Body of pancreas (tissue), 4 donors: ENCODE measurements around the gene OR7C2. TPM values are rescaled to one million over a fixed set of nuclear protein-coding genes. Genes with fewer than 3 reads are reported as not detected.

Source experiments
- ATAC-seq: fragments of 150-250 bp; one replicate; pipeline ENCODE4 v1.9.1; 2016
- DNase-seq, 4 donors: peaks; one replicate each; pipeline ENCODE4 v3.0.0-alpha.2; 2019
- H3K27ac ChIP-seq, 4 donors: fragments of 200-600 bp; sonication (generic); 1 replicate in 3 of 4; 2 replicates in 1 of 4; pipeline versions ENCODE4 v1.5.1 to v1.6.1; 2016 to 2019; ENCODE audit warnings: mild to moderate bottlenecking in 1 of 4, mixed read lengths in 1 of 4, moderate library complexity in 1 of 4
- H3K27me3 ChIP-seq, 2 donors: fragments of 200-600 bp; sonication (generic); one replicate each; pipeline ENCODE4 v1.6.0; 2016; ENCODE audit warnings: mild to moderate bottlenecking in 1 of 2
- H3K36me3 ChIP-seq, 2 donors: fragments of 200-600 bp; sonication (generic); replicated peaks in 1 of 2; 2 replicates each; pipeline ENCODE4 v1.5.1; 2016; ENCODE audit warnings: low read depth in 2 of 2; ENCODE audit not compliant: insufficient read depth in 1 of 2
- H3K4me1 ChIP-seq: fragments of 200-600 bp; sonication (generic); one replicate; pipeline ENCODE4 v1.6.0; 2016
- H3K4me3 ChIP-seq, 2 donors: fragments of 200-600 bp; sonication (generic); 1 replicate in 1 of 2; 2 replicates in 1 of 2; pipeline ENCODE4 v1.5.1; 2016 to 2019
- H3K9me3 ChIP-seq, 3 donors: fragments of 200-600 bp; sonication (generic); 1 replicate in 2 of 3; 2 replicates in 1 of 3; pipeline ENCODE4 v1.5.1; 2016
- CTCF ChIP-seq, 7 experiments: fragments of 450-650 bp in 4 of 7; fragments of 200-600 bp in 3 of 7; sonication (generic) in 3 of 7; IDR thresholded peaks; one replicate each; pipeline ENCODE4 v1.5.1; 2016 to 2019; ENCODE audit warnings: antibody characterized with exemption in 7 of 7
- POLR2A ChIP-seq, 3 donors: fragments of 450-650 bp; IDR thresholded peaks; one replicate each; pipeline ENCODE4 v1.6.1; 2016; ENCODE audit warnings: antibody characterized with exemption in 3 of 3, mild to moderate bottlenecking in 2 of 3
- WGBS, 2 donors: methylation state at CpG; one replicate each; pipeline ENCODE4 v1.1.5; 2017; 5-methylcytosine and 5-hydroxymethylcytosine counted together
- intact Hi-C: fragments of 100-400 bp; cut with DNase I; formaldehyde crosslinking; loops from one replicate; pipeline ENCODE4 v1.15.1; 2023
- total RNA-seq, 2 donors: library from RNA; depleted of rRNA; stranded (reverse); fragments of >200 nt; gene quantifications; one replicate each; pipeline ENCODE4 v1.1.0, GENCODE V29; 2016

Gene OR7C2
- total RNA-seq, 2 donors from 2014 or later: not detected

- Histone ChIP-seq H3K9me3 (no peaks in the 10 kb centered on the region), H3K36me3 (no peaks in the 10 kb centered on the region), H3K4me1 (no peaks in the 10 kb centered on the region), H3K27me3 (no peaks in the 10 kb centered on the region), H3K27ac (no peak overlapping the region), H3K4me3 (no peak overlapping the region)
- WGBS, 2 donors: 57 to 59% methylated on average over 8 of the region's 8 CpGs
- intact Hi-C loops: no loop called here
- TF ChIP-seq CTCF (IDR thresholded peaks at IDR 0.05) (no peak), POLR2A (IDR thresholded peaks at IDR 0.05) (no peak)
- ATAC-seq (no peak), DNase-seq (no peak)
Measured at GRCh38 chr19:14949876-14950275, 8.6 kb downstream of the OR7C2 start.

GRCh38 chr19:14950421-14950820, 9.1 kb downstream of the OR7C2 start:
- no peak overlapping the region for H3K4me3 ChIP-seq
- H3K27ac ChIP-seq: no peak overlapping the region
- H3K9me3 ChIP-seq: no peaks in the 10 kb centered on the region
- ATAC-seq: no peak
- intact Hi-C loops: no loop called here
- no peaks in the 10 kb centered on the region for H3K36me3 ChIP-seq
- no peak for TF ChIP-seq CTCF (IDR thresholded peaks at IDR 0.05)
- no peak for TF ChIP-seq POLR2A (IDR thresholded peaks at IDR 0.05)
- WGBS, 2 donors: 89% methylated on average over 1 of the region's 1 CpG
- no peaks in the 10 kb centered on the region for H3K4me1 ChIP-seq
- no peaks in the 10 kb centered on the region for H3K27me3 ChIP-seq
- no peak for DNase-seq

GRCh38 chr19:14952767-14953166, 11.5 kb downstream of the OR7C2 start:
- intact Hi-C loops: no loop called here
- no peak for ATAC-seq
- no peak overlapping the region for H3K27ac ChIP-seq
- no peaks in the 10 kb centered on the region for H3K27me3 ChIP-seq
- WGBS, 2 donors: 62 to 78% methylated on average over 10 of the region's 11 CpGs
- no peak overlapping the region for H3K4me3 ChIP-seq
- DNase-seq: no peak
- H3K9me3 ChIP-seq: no peaks in the 10 kb centered on the region
- TF ChIP-seq CTCF (IDR thresholded peaks at IDR 0.05): no peak
- no peak for TF ChIP-seq POLR2A (IDR thresholded peaks at IDR 0.05)
- no peaks in the 10 kb centered on the region for H3K4me1 ChIP-seq
- H3K36me3 ChIP-seq: no peaks in the 10 kb centered on the region

- no peak overlapping the region for H3K4me3 ChIP-seq
- intact Hi-C loops: no loop called here
- H3K4me1 ChIP-seq: no peaks in the 10 kb centered on the region
- no peaks in the 10 kb centered on the region for H3K36me3 ChIP-seq
- H3K27me3 ChIP-seq: no peaks in the 10 kb centered on the region
- no peak for DNase-seq
- no peak for ATAC-seq
- WGBS, 2 donors: 25 to 33% methylated on average over 18 to 23 of the region's 24 CpGs
- H3K9me3 ChIP-seq: peaks cover 0 to 2% (median 0%) of the 10 kb centered on the region in 3 donors
- no peak for TF ChIP-seq POLR2A (IDR thresholded peaks at IDR 0.05)
- no peak for TF ChIP-seq CTCF (IDR thresholded peaks at IDR 0.05)
- no peak overlapping the region for H3K27ac ChIP-seq
Measured at GRCh38 chr19:14954071-14954655, 12.9 kb downstream of the OR7C2 start.

GRCh38 chr19:14957464-14957863, 16.2 kb downstream of the OR7C2 start:
- peaks cover 0 to 10% (median 0%) of the 10 kb centered on the region in 3 donors for H3K9me3 ChIP-seq
- H3K4me1 ChIP-seq: no peaks in the 10 kb centered on the region
- H3K4me3 ChIP-seq: no peak overlapping the region
- no peaks in the 10 kb centered on the region for H3K27me3 ChIP-seq
- ATAC-seq: no peak
- intact Hi-C loops: no loop called here
- WGBS, 2 donors: 71 to 84% methylated on average over 3 of the region's 3 CpGs
- DNase-seq: no peak
- TF ChIP-seq CTCF (IDR thresholded peaks at IDR 0.05) (no peak), POLR2A (IDR thresholded peaks at IDR 0.05) (no peak)
- no peak overlapping the region for H3K27ac ChIP-seq
- no peaks in the 10 kb centered on the region for H3K36me3 ChIP-seq
